Measurements from ENCODE around the gene MAP1S.

MAP1S gene

DNA sequence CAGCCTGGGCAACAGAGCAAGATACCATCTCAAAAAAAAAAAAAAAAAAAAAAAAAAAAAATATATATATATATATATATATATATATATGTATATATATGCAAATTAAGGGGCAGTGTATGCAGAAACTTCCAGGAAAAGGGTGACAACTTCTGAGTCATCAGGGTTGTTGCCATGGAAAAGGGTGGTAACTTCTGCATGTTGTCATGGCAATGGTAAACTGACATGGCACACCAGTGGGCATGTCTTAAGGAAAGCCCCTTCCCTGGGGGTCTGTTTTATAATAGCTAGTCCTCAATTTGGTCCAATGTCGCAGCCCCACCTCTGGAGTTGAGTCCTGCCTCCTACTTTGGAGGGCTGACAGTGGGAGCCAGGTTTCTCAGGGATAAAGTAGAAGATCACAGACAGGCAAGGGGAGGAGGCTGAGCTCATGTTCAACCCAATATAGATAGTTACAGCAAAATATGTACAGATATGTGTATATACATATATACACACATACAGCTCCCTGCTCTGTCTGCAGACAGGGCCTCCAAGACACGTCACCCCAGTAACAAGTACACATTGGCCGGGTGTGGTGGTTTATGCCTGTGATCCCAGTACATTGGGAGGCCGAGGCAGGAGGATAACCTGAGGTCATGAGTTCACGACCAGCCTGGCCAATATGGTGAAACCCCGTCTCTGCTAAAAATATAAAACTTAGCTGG lies 24.7 kb downstream of the MAP1S start:
- TF ChIP-seq, protein P1, sequence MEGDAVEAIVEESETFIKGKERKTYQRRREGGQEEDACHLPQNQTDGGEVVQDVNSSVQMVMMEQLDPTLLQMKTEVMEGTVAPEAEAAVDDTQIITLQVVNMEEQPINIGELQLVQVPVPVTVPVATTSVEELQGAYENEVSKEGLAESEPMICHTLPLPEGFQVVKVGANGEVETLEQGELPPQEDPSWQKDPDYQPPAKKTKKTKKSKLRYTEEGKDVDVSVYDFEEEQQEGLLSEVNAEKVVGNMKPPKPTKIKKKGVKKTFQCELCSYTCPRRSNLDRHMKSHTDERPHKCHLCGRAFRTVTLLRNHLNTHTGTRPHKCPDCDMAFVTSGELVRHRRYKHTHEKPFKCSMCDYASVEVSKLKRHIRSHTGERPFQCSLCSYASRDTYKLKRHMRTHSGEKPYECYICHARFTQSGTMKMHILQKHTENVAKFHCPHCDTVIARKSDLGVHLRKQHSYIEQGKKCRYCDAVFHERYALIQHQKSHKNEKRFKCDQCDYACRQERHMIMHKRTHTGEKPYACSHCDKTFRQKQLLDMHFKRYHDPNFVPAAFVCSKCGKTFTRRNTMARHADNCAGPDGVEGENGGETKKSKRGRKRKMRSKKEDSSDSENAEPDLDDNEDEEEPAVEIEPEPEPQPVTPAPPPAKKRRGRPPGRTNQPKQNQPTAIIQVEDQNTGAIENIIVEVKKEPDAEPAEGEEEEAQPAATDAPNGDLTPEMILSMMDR (IDR thresholded peaks at IDR 0.05) = no peak

DNA sequence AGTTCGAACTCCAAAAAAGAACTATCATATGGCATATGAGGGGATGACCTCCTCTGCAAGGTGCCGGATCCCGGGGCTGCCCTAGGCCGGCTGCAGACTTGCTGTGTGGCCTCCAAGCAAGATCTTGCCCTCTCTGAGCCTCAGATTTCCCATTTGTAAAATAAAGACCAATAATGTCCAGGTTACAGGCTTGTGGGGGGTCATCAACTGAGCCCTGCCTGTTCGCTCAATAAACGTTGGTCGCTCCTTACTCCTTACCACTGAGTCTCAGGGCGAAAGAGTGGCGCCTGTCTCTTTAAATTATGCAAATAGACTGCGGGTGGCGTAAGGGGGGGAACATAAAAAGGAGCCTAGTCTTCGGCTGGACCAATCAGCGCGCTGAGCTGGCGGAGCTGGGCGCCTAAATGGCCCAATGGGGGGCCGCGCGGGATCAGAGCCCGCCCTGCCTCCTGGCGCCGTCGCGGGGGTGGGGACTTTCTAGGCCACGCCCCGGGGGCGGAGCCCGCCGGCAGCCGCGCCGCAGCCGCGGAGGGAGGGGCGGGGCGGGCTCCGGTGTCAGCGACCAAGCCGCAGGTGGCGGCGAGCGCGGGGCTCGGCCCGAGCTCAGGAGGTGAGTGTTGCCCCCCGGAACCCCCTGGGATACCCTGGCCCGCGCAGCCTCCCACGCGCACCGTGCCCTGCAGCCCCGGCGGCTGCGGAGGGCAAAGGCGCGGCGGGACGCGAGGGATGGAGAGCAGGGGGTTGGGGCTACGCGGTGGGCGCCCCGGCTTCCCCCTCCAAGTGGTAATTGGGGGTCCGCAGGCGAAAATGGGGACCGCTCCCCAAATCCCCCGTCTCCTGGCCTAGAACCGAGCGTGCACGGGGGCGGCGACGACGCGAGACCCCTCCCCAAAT lies 28.2 kb downstream of the MAP1S start:
- TF ChIP-seq, protein P1 (IDR thresholded peaks at IDR 0.05) = no peak

DNA sequence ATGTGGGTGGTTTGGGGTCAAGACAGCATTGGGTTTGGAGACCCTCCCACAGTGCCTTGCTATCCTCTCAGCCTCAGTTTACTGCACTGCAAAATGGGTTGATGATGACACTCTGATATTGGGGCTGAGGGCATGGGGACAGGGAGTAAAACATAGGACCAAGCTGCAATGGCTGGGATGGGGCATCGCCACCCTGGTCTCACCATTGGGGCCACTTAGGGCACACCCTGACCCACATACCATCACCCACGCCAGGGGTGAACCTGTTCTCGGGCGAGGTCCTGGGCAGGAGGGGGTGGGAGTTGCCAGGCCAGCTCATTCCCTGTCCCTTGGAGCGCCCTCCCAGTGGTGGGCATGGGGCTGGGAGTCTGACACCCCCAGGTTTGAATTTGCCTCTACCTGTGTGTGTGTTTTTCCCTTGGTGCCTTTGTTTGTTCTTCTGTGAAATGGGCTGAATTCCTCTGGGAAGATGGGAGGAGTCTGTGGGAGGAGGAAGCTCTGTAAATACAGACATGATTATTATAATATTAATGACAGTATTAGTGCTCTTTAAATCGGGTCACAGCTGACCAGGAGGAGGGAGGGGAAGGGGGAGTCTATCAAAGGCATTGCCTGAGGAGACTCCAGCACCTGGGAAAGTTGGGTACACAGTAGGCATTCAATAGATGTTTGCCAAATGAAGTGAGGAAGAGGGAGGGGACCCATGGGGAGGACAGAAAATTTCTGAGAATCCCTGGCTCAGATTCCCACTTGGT lies 29.8 kb downstream of the MAP1S start:
- TF ChIP-seq, protein P1 (IDR thresholded peaks at IDR 0.05) = no peak

DNA sequence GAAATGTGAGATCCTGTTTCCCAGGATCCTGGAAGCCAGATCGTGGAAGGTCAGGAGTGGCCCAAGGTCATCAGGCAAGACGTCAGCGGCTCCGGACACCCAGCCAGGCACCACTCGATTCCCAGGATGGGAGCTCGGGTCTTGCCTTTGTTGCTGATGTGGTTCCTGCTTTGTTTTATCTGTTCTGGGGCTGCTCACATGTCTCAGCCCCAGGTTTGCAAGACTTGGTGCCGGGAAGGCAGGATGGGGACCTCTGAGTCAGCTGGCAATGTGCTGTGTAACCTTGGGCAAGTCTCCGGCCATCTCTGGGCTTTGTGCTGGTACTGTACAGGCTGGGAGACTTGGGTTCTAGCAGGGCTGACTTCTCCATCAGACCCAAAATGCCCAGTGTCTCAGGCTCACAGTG lies 30.6 kb downstream of the MAP1S start:
- TF ChIP-seq, protein P1 (IDR thresholded peaks at IDR 0.05) = no peak

DNA sequence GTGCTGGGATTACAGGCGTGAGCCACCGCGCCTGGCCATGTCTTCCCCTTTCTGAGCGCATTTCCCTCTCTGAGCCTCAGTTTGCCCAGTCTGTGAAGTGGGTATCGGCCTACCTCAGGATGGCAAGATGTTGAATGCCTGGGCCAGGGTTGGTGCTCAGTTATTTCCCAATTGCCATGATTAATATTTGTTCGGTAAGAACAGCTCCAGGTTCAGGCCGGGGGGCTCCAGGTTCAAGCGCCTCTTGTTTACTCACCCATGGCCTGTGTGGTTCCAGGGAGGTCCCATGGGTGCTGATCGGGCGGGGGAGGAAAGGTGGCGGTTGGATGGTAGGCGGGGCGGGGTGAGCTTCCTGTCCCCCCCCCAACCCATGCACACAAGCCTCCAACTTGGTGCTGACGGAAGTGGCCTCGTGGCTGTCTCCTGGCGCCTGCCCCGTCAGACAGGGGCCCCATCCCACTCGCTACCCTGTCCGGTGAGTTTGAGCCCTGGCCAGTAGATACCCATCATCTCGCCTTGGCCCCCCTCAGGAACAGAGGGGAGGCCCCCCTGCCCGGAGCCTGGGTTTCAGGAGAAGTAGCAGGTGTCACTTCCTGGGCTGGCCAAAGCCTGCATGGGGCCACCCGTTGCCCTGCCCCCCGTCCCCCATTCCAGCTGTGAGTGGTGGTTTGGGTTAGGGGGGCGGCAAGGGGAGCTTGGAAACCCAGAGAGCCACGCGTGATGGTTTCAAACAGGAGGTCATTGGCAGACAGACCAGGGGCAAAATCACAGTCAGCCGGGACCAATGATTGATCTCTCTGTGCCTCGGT lies 32.0 kb downstream of the MAP1S start, which contains the start of gene FCHO1:
TSS of gene FCHO1 (plus strand) at position 375 of the 809 bp plus-strand sequence. CDS start 3,688 bp downstream, outside the sequence.
- TF ChIP-seq, protein P1 (IDR thresholded peaks at IDR 0.05) = no peak

DNA sequence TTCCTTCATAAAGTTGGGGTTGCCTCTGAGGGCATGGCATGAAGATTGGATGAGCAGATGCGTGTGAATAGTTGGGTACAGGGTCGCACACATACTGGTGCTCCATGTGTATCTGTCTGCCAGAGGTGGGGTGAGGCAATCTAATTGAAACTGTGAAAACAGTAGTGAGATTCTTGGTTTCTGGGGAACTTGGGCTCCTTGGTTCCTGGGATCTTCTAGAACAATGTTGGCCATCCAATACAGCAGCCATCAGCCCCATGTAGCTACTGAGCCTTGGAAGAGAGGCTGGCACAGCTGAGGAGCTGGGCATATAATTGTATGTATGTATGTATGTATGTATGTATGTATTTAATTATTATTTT lies 32.6 kb downstream of the MAP1S start:
- TF ChIP-seq, protein P1 (IDR thresholded peaks at IDR 0.05) = no peak

All from LNCAP (cell line).